ENCODE data around the gene REP15.
"Not testable (repeated sequence)": the region's sequence is repeated elsewhere in the genome, so short reads cannot be mapped to it uniquely, and the experiment has no call there.

GRCh38 chr12:27655476-27655875, 40.8 kb upstream of the REP15 start:
- TF ChIP-seq CTCF, POLR2A (IDR thresholded peaks at IDR 0.05): not testable (repeated sequence)
